Suprapubic skin (tissue), 4 donors: Measurements from ENCODE around the gene PSMD10. TPM values are rescaled to one million over a fixed set of nuclear protein-coding genes. Genes with fewer than 3 reads are reported as not detected.

Source experiments
- DNase-seq, 2 donors: peaks; one replicate each; pipeline ENCODE4 v3.0.0-alpha.2; 2019; ENCODE audit warnings: low spot score in 2 of 2
- H3K27ac ChIP-seq: fragments of 200-600 bp; sonication (generic); one replicate; pipeline ENCODE4 v1.5.1; 2019
- H3K27me3 ChIP-seq: fragments of 200-600 bp; sonication (generic); one replicate; pipeline ENCODE4 v1.5.1; 2019
- H3K36me3 ChIP-seq: fragments of 200-600 bp; sonication (generic); one replicate; pipeline ENCODE4 v1.5.1; 2019
- H3K4me1 ChIP-seq: fragments of 200-600 bp; sonication (generic); one replicate; pipeline ENCODE4 v1.5.1; 2019
- H3K4me3 ChIP-seq: fragments of 200-600 bp; sonication (generic); one replicate; pipeline ENCODE4 v1.5.1; 2019; ENCODE audit warnings: mild to moderate bottlenecking
- H3K9me3 ChIP-seq: fragments of 200-600 bp; sonication (generic); one replicate; pipeline ENCODE4 v1.5.1; 2019
- CTCF ChIP-seq, 2 donors: fragments of 200-600 bp in 1 of 2; fragments of 450-650 bp in 1 of 2; sonication (generic) in 1 of 2; IDR thresholded peaks; one replicate each; pipeline ENCODE4 v1.5.1; 2016 to 2019; ENCODE audit warnings: antibody characterized with exemption in 2 of 2, mild to moderate bottlenecking in 1 of 2, moderate library complexity in 1 of 2
- EP300 ChIP-seq: sonication (generic); formaldehyde crosslinking; IDR thresholded peaks from one replicate; pipeline ENCODE4 v1.6.1; 2017; ENCODE audit warnings: antibody characterized with exemption
- POLR2A ChIP-seq, 2 donors: fragments of 450-650 bp; IDR thresholded peaks; one replicate each; pipeline ENCODE4 v1.6.1; 2017; ENCODE audit warnings: antibody characterized with exemption in 2 of 2, mild to moderate bottlenecking in 2 of 2, moderate library complexity in 2 of 2
- POLR2AphosphoS5 ChIP-seq, 3 donors: sonication (generic); formaldehyde crosslinking; IDR thresholded peaks; one replicate each; pipeline ENCODE4 v1.6.1; 2017; ENCODE audit warnings: antibody characterized with exemption in 3 of 3
- WGBS: methylation state at CpG from one replicate; pipeline ENCODE4 v1.1.5; 2018; 5-methylcytosine and 5-hydroxymethylcytosine counted together
- total RNA-seq, 4 donors: library from RNA; depleted of rRNA; stranded (reverse); fragments of >200 nt; gene quantifications; one replicate each; pipeline ENCODE4 v1.1.0, GENCODE V29; 2016

The PSMD10 gene
- total RNA-seq, 4 donors from 2014 or later: 28.6 to 42.0 (median 38.0) TPM

- no peak overlapping the region for H3K4me3 ChIP-seq
- no peaks in the 10 kb centered on the region for H3K27me3 ChIP-seq
- H3K27ac ChIP-seq: no peak overlapping the region
- no peak for DNase-seq
- peaks cover 10% of the 10 kb centered on the region for H3K36me3 ChIP-seq
- no peaks in the 10 kb centered on the region for H3K4me1 ChIP-seq
- TF ChIP-seq POLR2AphosphoS5 (IDR thresholded peaks at IDR 0.05): no peak
- no peak for TF ChIP-seq EP300
- no peak for TF ChIP-seq POLR2A (IDR thresholded peaks at IDR 0.05)
- no peak for TF ChIP-seq CTCF (IDR thresholded peaks at IDR 0.05)
- WGBS: 74% methylated on average over 2 of the region's 2 CpGs
- no peaks in the 10 kb centered on the region for H3K9me3 ChIP-seq
Observed at GRCh38 chrX:108131471-108131870, 40.1 kb upstream of the PSMD10 start.

GRCh38 chrX:108130889-108131288 lies 39.5 kb upstream of the PSMD10 start:
- 88% methylated on average over 1 of the region's 1 CpG for WGBS
- Histone ChIP-seq H3K4me3 (no peak overlapping the region), H3K4me1 (no peaks in the 10 kb centered on the region), H3K9me3 (no peaks in the 10 kb centered on the region), H3K27me3 (no peaks in the 10 kb centered on the region), H3K36me3 (peaks cover 10% of the 10 kb centered on the region), H3K27ac (no peak overlapping the region)
- TF ChIP-seq POLR2AphosphoS5 (IDR thresholded peaks at IDR 0.05): no peak
- no peak for TF ChIP-seq EP300
- no peak for TF ChIP-seq CTCF (IDR thresholded peaks at IDR 0.05)
- no peak for TF ChIP-seq POLR2A (IDR thresholded peaks at IDR 0.05)
- no peak for DNase-seq

GRCh38 chrX:108127152-108127551 lies 35.8 kb upstream of the PSMD10 start:
- TF ChIP-seq CTCF (IDR thresholded peaks at IDR 0.05): no peak
- no peak for TF ChIP-seq POLR2AphosphoS5 (IDR thresholded peaks at IDR 0.05)
- TF ChIP-seq EP300: no peak
- no peak for TF ChIP-seq POLR2A (IDR thresholded peaks at IDR 0.05)
- H3K27ac ChIP-seq: no peak overlapping the region
- no peak overlapping the region for H3K4me3 ChIP-seq
- WGBS: 78% methylated on average over 4 of the region's 4 CpGs
- H3K4me1 ChIP-seq: peaks cover 5% of the 10 kb centered on the region
- no peak for DNase-seq
- H3K27me3 ChIP-seq: no peaks in the 10 kb centered on the region
- no peaks in the 10 kb centered on the region for H3K9me3 ChIP-seq
- H3K36me3 ChIP-seq: no peaks in the 10 kb centered on the region

GRCh38 chrX:108126661-108127060 lies 35.3 kb upstream of the PSMD10 start:
- no peaks in the 10 kb centered on the region for H3K9me3 ChIP-seq
- peaks cover 5% of the 10 kb centered on the region for H3K4me1 ChIP-seq
- H3K4me3 ChIP-seq: no peak overlapping the region
- no peaks in the 10 kb centered on the region for H3K36me3 ChIP-seq
- H3K27ac ChIP-seq: no peak overlapping the region
- TF ChIP-seq POLR2AphosphoS5 (IDR thresholded peaks at IDR 0.05) (no peak), CTCF (IDR thresholded peaks at IDR 0.05) (no peak), EP300 (no peak), POLR2A (IDR thresholded peaks at IDR 0.05) (no peak)
- no peaks in the 10 kb centered on the region for H3K27me3 ChIP-seq
- 79% methylated on average over 2 of the region's 2 CpGs for WGBS
- no peak for DNase-seq

GRCh38 chrX:108123591-108124366 lies 32.4 kb upstream of the PSMD10 start:
- no peaks in the 10 kb centered on the region for H3K27me3 ChIP-seq
- DNase-seq: no peak
- TF ChIP-seq CTCF (IDR thresholded peaks at IDR 0.05) (no peak), POLR2A (IDR thresholded peaks at IDR 0.05) (no peak), POLR2AphosphoS5 (IDR thresholded peaks at IDR 0.05) (no peak), EP300 (no peak)
- H3K9me3 ChIP-seq: no peaks in the 10 kb centered on the region
- no peak overlapping the region for H3K27ac ChIP-seq
- H3K4me1 ChIP-seq: peaks cover 5% of the 10 kb centered on the region
- no peak overlapping the region for H3K4me3 ChIP-seq
- no peaks in the 10 kb centered on the region for H3K36me3 ChIP-seq
- 79% methylated on average over 3 of the region's 3 CpGs for WGBS
